GOT3 (cell line): ENCODE results near the gene LINGO1.

ENCODE experiments used
- DNase-seq: peaks from one replicate; lab custom pipeline; 2025; ENCODE audit warnings: mixed read lengths; lab: John Stamatoyannopoulos, UW

LINGO1 gene

DNA sequence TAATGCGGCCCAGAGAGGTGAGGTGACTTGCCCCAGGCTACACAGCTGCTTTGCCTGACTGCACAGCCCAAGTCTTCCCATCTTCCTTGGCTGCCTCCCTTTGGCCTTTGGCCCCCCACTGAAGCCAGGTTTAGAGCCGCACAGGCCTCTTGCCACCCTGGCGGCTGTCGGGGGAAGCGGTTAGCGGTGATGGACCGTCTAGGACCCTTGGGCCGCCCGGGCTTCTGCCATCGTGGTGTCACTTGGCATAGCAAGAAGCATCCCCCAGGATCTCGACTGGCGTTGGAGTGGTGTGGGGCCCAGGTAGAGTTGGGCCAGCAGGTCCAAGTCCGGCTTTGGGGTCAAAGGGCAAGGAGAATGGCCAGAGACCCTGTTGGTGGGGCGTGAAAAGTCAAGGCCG lies 61.0 kb downstream of the LINGO1 start:
- DNase-seq, result no peak

DNA sequence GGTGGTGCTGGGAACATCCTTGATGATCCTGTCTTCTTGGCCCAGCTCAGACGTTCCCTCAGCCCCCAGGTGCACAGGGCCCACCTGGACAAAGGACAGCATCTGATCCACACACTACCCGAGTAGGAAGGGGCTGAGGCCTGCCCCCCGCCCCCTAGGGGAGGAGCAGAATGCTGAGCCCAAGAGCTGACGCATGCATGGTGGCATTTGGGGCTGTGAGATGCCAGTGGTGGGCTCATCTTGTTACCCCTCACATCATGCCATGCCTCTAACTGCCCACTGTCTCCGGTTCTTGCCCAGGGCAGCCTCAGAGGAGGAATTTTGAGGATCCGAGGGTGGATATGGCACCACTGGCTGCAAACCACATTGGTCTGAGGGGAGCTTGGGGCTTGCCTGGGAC lies 61.5 kb downstream of the LINGO1 start:
- DNase-seq, result no peak

DNA sequence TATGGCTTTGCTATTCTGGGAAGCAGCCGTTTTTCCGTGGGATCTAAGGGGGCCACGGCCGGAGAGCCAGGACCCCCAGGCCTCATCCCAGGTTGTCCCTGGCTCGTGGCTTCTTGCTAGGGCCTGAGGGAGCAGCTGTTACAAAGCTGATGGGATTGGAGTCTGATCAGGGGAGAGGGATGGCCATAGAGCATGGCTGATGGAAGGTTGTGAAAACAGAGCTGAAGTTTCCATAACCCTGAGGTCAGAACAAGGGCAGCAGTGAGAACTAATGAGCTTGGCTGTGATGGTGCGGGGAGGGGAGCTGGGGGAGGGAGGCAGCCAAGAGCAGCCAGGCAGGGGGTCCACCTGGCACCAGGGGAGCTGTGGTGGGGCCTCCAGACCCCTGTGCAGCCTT lies 63.0 kb downstream of the LINGO1 start:
- no peak for DNase-seq

DNA sequence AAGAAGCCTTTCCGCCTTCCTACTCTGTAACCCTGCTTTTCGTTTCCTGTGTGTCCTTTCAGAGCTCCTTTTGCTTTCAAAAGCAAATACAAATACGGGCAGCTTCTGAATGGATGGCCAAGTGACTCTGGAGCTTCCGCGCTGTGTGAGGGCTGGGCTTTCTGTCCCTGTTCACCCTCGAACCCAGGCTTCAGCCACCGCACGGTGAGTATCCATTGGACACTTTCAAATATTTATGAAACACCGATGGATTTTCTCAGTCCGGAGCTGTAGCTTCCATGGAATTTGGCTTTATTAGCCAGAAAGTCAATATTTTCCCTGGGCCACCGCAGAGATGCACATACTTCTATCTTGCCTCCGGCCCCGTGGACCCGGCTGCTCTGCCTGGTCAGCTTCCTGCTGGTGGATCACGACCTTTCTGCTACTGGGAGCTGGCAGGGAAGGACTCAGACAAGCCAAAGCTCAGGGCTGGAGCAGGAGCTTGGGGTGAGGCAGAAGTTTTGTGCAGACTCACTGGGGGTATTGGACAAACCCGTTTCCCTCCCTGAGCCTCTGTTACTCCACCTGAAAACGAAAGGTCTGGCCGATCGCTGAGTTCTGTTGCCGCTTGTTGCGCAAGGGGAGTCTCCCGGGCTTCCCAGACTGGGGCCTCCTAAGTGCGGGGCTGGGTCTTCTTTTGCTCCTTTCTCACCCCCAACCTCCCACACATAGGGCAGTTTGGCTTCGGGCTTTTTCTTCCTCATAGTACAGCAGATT lies 63.6 kb downstream of the LINGO1 start:
- DNase-seq, result no peak

DNA sequence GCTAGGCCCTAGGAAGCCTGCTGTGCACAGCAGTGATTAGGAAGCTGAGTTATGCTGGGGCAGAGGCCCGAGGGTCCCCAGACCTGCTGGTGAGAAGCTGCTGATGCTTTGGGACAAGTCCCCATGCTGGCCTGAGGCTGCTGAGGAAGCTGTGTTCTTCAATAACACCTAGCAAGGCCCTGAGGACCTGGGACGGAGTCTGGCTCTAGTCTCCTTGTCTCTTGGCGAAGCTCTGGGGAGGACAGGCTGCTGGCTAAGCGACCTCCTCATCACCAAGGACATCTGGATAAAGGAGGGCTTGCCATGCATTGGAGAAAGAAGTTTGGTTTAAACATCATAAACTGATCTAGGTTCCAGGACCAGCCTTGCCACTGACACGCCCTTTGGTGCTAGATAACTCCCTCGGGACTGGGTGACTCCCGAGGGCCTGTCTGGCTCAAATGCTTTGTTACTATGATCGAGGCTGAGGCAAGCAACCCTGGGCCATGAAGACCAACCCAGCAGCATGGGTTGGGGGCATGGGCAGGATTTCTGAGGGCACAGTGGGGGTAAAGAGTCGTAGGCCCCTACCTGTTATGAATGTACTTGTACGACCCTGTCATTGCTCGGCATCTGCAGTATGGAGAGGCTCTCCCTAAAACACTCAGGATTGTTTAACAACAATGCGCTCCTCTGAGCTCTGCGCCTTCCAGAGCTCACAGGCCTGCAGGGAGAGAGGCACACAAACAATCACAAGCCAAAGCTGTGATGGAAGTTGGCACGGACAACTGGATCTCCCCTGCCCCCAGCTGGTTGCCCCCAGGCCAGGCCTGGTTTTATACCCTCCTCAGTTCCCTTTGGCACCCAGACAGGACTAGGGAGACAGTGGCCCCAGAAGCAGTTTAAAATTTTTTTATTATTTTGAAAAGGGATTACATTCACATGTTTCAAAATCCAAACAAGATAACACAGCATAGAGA lies 64.4 kb downstream of the LINGO1 start:
- DNase-seq, result no peak

DNA sequence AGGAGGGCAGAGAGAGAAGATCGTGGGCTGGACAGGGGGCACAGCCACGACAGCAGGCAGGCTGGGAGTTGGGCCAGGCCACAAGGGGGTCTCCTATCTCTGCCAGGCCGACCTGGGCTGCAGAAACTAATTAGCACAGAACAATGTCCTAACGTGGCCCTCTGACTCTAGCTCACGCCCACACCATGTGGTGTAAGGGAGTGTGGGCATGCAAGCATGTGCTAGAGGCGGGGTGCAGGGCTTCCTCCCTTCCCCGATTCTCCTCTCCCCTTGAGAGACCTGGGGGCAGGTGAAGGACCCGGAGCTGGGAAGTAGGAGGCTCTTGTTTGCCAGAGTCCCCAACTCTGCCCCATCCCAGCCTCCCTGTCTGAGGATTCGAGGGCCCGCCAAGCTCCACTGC lies 65.5 kb downstream of the LINGO1 start:
- no peak for DNase-seq

DNA sequence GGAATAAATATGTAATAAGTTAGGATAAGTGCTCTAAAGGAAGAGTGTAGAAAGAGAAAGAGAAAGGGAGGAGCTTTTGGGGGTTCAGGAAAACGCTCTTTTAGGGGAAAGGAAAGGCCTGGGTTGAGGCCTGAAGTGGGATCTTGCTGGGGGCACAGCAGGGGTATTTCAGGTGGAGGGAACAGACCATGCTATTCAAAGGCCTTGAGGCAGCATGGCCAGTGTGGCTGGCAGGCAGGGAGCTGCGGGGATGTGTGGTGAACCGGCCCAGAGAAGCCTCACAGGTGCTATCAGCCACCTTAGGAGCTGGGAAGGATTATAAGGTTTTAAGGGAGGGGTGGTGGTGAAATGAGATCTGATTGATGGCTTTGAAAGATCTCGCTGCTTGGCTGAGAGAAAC lies 66.6 kb downstream of the LINGO1 start:
- no peak for DNase-seq

DNA sequence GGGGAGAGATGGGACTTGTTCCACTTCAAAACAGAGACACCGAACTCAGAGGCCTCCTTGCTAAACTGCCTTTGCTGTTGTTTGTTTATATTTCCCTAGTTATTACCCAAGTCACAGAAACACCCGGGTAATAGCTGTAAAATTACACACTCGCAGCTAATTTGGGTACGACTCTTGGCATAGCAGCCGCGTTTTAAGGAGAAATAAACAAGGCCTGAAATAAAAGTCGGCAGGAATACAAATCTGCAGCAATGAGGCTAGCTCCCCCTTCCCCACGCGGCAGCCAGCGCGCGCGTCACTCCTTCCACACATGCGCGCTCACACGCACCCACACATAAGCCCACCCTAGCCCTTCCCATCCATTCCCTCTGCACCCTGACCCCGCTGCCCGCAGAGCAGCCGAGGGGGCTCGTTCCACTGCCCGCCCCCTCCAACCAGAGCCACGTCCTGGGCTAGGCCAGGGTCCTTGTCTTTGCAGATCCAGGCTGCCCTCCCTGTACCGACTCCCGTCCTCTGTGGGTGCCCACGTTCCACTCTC lies 67.3 kb downstream of the LINGO1 start:
- no peak for DNase-seq

DNA sequence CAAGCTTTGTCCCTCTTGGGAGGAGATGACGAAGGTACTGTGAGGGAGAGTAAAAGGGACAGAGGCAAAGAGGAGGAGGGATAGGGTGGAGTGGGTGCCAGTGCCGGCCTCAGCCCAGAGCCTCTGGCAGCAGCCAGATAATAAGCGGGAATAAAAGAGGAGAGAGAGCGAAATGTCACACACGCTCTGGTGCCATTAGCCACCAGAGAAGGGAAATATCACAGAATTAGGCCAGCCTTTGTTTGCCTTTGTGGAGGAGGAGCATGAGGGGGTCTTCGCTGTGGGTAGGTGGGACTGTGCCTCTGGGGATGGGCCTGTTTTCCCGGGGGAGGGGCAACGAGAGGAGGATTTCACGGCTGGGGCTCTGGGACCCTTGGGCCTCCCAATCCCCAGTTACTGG lies 67.8 kb downstream of the LINGO1 start:
- no peak for DNase-seq

DNA sequence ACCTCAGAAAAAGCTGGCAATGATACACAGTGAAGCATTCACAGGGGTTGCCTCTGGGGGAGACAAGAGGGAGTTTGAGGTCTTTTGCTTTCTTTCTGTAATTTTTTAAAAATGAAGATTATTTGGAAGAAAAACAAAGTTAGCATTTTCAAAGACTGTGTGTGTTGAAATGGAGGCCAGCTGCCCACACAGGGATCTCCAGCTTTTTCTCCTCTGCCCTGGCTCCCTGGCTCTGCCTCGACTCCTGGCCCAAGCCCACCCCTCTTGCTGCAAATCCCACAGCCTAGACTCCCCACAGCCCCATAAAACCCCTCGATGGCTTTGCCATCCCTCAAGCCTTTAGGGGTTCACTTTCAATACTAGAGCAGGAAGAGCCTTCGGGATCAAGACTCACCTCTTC lies 68.4 kb downstream of the LINGO1 start:
- no peak for DNase-seq

DNA sequence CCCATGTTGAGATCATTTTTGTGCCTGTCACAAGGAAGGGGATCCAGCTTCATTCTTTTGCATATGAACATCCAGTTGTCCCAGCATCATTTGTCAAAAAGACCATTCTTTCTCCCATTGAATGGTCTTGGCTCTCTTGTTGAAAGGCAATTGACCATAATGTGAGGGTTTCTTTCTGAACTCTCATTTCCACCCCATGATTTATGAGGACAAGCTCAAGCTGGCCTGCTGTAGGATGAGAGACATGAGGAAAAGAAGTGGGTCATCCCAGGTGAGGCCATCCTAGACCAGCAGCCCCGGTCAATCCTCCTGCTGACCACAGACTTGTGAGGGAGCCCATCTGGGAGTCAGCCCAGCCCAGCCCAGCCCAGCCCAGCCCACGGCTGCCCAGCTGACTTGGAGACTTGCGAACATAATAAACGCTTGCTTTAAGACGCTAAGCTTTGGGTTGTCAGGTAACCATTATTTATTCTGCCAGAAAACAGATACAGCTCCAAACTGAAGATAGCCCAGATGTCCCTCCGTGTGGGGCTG lies 69.0 kb downstream of the LINGO1 start:
- DNase-seq, result no peak
